HG02870 (cell line): ENCODE measurements around the gene F13A1.

Source experiments
- ATAC-seq: cut with Tn5 transposase; IDR thresholded peaks from one replicate; pipeline ENCODE4 v1.9.1; 2021; ENCODE audit warnings: mild to moderate bottlenecking, moderate library complexity; ENCODE audit not compliant: unreplicated experiment

F13A1 gene

GRCh38 chr6:6246544-6246943, 73.9 kb downstream of the F13A1 start:
- no peak for ATAC-seq

GRCh38 chr6:6244624-6245023, 75.8 kb downstream of the F13A1 start:
- ATAC-seq: no peak

- ATAC-seq: no peak
Observed at GRCh38 chr6:6243846-6244245, 76.6 kb downstream of the F13A1 start.

- ATAC-seq: no peak
Observed at GRCh38 chr6:6239598-6240581, 80.6 kb downstream of the F13A1 start.

- no peak for ATAC-seq
Observed at GRCh38 chr6:6236730-6237469, 83.6 kb downstream of the F13A1 start.

GRCh38 chr6:6235786-6236185, 84.7 kb downstream of the F13A1 start:
- no peak for ATAC-seq

- no peak for ATAC-seq
Observed at GRCh38 chr6:6234963-6235362, 85.5 kb downstream of the F13A1 start.

GRCh38 chr6:6230286-6230685, 90.2 kb downstream of the F13A1 start:
- ATAC-seq: no peak

DNA sequence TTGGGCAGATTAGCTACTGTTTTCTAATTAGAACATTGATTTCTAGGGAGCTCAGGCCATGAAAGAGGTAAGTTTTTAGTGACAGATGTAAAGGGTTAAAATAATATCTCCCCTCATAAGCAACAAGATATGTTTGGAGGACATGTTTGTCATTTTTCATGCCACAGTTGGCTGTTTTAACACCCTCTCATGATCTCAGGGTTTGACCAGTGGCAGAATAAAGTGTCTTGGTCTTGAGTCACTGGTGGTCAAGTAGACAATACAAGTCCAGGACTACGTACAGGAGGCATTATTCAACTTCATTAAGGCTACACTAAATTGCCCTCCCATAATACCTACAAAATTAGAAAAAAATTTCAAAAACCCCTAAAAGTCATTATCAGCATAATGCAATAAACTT, 92.6 kb downstream of the F13A1 start:
- ATAC-seq: no peak

DNA sequence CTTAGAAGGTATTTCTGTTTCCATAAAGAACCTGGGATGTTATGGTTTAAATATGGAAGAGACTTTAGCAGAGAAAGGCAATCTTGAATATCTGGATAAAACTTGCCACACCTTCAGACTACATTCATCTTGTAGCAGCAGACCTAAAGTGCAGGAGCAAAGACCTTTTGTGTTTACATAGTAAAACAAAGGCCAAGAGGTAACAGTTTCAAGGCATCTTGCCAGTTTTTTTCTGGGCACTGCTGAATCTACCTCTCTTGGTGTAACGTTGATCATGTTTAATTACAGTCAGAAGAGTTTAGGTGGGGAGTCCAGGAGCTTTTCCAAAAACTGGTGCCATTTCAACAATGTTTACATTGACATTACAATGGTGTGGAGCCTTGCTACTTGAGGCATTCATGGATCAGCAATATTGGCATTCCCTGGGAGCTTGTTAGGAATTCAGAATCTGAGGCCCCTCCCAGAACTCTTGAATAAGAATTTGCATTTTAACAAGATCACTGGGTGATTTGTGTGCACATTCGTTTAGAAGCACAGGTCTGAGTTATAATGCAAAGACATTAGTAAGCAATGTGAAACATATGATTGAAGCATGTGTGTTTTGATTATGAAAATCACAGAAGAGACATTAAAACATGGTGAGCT, 94.5 kb downstream of the F13A1 start:
- no peak for ATAC-seq

GRCh38 chr6:6224933-6225486, 95.5 kb downstream of the F13A1 start:
- ATAC-seq: no peak

- no peak for ATAC-seq
Observed at GRCh38 chr6:6221787-6222535, 98.5 kb downstream of the F13A1 start.

GRCh38 chr6:6220718-6221117, 99.7 kb downstream of the F13A1 start:
- ATAC-seq: no peak

- ATAC-seq: no peak
Observed at GRCh38 chr6:6219716-6220115, 100.7 kb downstream of the F13A1 start.

DNA sequence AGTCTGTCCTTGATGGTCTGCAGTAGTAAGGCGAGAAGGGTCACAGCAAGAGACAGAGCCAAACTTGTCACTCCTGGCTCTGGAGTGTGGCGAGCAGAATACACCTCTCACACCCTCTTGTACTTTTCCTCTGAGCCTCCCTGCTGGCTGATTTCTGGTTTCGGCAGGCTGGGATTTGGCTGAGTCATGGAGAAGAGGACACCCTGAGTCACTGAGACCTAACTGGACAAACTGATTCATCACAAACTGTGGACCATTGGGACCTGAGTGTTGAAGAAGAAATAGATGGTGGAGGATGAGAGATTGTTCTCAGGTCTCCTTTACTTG, 101.7 kb downstream of the F13A1 start:
- ATAC-seq: no peak

GRCh38 chr6:6217855-6218758, 102.4 kb downstream of the F13A1 start:
- ATAC-seq: no peak

DNA sequence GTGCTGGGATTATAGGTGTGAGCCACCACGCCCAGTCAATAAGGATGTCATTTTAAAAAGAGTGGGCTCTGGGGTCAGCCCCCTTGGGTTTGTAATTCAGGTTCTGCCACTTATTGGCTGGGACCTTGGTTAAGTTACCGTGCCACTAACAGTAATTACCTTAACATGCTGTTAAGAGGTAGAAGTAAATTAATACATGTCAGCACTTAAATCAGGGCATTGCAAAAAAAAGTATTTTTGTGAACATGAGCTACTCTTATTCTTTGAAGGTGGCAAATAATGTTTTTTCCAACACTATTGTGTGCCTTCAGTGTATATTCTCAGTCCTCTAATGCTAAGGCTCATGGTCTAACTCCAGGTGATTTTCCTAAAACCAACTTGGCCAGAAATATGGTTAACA, 109.5 kb downstream of the F13A1 start:
- ATAC-seq: no peak

DNA sequence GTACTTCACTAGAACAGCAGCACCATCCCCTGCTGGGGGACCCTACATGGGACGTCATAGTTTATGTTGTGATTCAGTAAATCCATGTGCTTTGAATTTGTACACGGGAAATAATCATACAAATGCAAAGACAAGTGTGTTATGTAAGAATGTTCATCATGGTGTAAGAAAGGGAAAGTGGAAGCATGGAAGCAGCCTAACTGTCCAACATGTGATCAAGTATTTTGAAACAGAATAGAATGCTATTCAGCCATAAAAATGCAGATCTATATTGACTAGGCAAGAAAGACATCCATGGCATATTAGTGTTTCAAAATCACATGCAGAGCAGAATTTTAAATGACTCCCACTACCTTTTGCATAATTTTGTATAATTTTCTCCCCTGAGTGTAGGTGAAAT, 117.6 kb downstream of the F13A1 start:
- ATAC-seq: no peak

DNA sequence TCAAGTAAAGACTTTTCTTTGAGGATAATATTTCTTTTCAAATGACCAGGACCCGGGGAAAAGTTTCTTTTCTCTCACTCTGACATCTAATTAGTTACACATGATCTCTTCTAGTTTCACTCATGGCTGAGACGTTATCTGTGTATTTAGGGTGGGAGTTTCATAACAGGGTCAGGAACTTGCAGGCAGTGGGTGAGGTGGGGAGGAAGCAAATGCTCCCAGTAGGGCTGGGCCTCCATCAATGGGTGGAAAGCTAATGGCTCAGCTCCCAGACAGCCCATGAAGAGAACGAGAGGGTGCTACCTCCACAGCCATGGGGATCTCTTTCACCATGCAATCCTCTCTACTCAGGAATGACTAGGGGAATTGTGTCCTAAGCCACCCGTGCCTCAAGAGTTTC, 119.3 kb downstream of the F13A1 start:
- no peak for ATAC-seq

DNA sequence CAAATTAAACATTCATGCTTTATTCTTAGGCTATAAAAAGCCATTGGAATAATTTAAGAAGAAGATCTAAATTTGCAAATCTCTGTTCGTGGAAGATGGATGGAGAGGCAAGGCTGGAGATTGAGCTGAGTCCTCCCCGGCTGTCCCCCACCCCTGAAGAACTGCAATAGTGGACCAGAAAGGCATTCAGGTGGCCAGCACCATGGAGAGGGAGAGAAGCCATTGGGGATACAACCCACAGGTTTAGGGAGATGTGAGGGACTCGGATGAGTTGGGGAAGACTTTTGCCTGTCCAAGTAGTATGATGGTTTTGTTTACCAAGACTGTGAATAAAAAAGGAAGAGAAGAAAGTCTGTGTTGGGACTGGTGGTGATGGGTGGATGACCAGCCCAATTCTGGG, 120.8 kb downstream of the F13A1 start:
- no peak for ATAC-seq
